ENCODE results near the gene HSPBAP1. TPM values are rescaled to one million over a fixed set of nuclear protein-coding genes. Genes with fewer than 3 reads are reported as not detected.

HSPBAP1 gene
- total RNA-seq, 1 experiment from 2014 or later, result 9.8 TPM

DNA sequence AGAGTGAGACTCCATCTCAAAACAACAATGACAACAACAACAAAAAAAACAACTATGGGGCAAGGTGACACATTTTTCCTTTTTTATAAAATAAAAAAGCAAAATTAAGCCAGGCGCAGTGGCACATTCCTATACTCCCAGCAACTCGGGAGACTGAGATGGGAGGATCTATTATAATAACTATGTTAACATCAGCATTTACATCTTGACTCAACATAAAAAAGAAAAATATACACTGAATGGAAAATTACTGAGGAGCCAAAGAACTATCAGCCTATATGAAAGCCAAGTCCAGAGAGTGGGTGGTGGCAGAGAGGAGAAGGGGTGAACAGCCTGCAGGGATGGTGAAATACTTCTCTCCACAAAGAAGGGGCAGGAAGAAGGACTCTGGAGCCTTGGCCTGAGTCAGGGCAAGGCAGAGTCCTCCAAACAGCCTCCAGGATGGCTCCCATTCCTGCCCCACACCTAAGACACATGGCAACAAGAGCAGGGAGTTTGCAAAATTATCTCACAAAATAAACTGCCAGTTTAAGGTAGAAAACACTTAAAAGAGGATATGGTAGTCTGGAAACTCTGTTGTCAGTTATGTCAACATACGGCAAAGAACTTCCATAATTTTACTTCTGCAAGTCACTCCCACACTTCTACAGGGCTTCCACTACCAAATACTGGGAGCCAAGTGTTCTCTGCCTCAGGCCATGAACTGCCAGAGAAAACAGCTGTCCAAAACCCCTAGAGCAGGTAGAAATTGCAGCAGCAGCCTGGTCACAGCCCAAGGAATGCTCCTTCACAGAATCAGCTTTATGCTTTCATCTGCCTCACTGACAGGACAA lies 25.9 kb downstream of the HSPBAP1 start:
- Histone ChIP-seq H3K9ac (ENCODE audit: extremely low read depth, insufficient read length, low read length) (no peak overlapping the region), H3K23ac (ENCODE audit: insufficient read length, low read depth, low read length) (no peak overlapping the region), H2BK12ac (ENCODE audit: insufficient read length, low read depth, low read length) (no peak overlapping the region), H3K27ac (ENCODE audit: insufficient read length, low read depth, low read length) (no peak overlapping the region), H3K79me2 (ENCODE audit: insufficient read depth, low read length) (no peaks in the 10 kb centered on the region), H2BK5ac (ENCODE audit: insufficient read length, low read length) (no peak overlapping the region), H2BK20ac (ENCODE audit: low read depth, low read length, poor library complexity, severe bottlenecking) (no peak overlapping the region), H3K4me2 (ENCODE audit: insufficient read depth, insufficient read length, low read length) (no peak overlapping the region), H2AK5ac (ENCODE audit: insufficient read length, low read length) (no peak overlapping the region), H3K27me3 (ENCODE audit: insufficient read depth, low read length) (no peaks in the 10 kb centered on the region), H3K56ac (ENCODE audit: insufficient read length, low read depth, low read length) (no peak overlapping the region), H3K4me1 (ENCODE audit: insufficient read depth, low read length) (no peaks in the 10 kb centered on the region), H3K14ac (ENCODE audit: insufficient read depth, low read length) (no peak overlapping the region), H4K8ac (replicated peaks; ENCODE audit: insufficient read length, low read depth, low read length) (no peak overlapping the region), H4K5ac (ENCODE audit: insufficient read length, low read depth, low read length) (no peak overlapping the region), H3K4ac (ENCODE audit: low read depth, low read length) (no peak overlapping the region), H3K23me2 (ENCODE audit: insufficient read length, low read depth, low read length, poor library complexity, severe bottlenecking) (no peaks in the 10 kb centered on the region), H3T11ph (ENCODE audit: low read length) (no peak overlapping the region), H3K9me3 (ENCODE audit: control insufficient read depth, low read depth, low read length) (no peaks in the 10 kb centered on the region), H3K18ac (ENCODE audit: insufficient read length, low read depth, low read length) (no peak overlapping the region), H2AFZ (ENCODE audit: low read length) (no peak overlapping the region), H3K79me1 (ENCODE audit: insufficient read depth, low read depth, low read length, poor library complexity, severe bottlenecking) (no peaks in the 10 kb centered on the region), H4K20me1 (ENCODE audit: control insufficient read depth, insufficient read depth, insufficient read length) (no peaks in the 10 kb centered on the region), H2BK15ac (ENCODE audit: low read depth, low read length) (no peak overlapping the region), H4K91ac (ENCODE audit: insufficient read length, low read depth, low read length) (no peak overlapping the region), H2BK120ac (ENCODE audit: low read depth, low read length, poor library complexity, severe bottlenecking) (no peak overlapping the region)
- no CpG with 5 or more reads among the region's 3 CpGs for WGBS (ENCODE audit: extremely low coverage, insufficient read length, low lambda C conversion rate)
- no peak for DNase-seq
- Mint-ChIP-seq H3K27me3 (ENCODE audit: low read depth) (no peaks in the 10 kb centered on the region), H3K36me3 (ENCODE audit: insufficient read depth in 1 of 3, low read depth in 3 of 3) (peaks cover 0 to 6% (median 0%) of the 10 kb centered on the region in 3 experiments; a peak in 2 of 7 replicates), H3K4me3 (no peak overlapping the region), H3K4me1 (peaks cover 0 to 2% of the 10 kb centered on the region in 2 experiments; a peak in 2 of 4 replicates), H3K27ac (peak overlapping the region in 2 of 3 experiments; percentile 21 to 25; a peak in 2 of 7 replicates), H3K9me3 (no peaks in the 10 kb centered on the region)
- no peak for TF ChIP-seq CTCF (conservative IDR thresholded peaks at IDR 0.05)

All from H9 (cell line).